SK-N-MC (cell line): ENCODE measurements around the gene WIF1.

Experiments
- DNase-seq: peaks from one replicate; pipeline ENCODE4 v3.0.0-alpha.2; 2011; ENCODE audit warnings: low read depth, low spot score
- H3K27ac ChIP-seq: fragments of 200-600 bp; sonication (generic); 2 replicates; pipeline ENCODE4 v1.5.1; 2016; ENCODE audit warnings: mixed run types
- H3K36me3 ChIP-seq: fragments of 200-600 bp; sonication (generic); 2 replicates; pipeline ENCODE4 v1.6.1; 2017; ENCODE audit warnings: antibody characterized with exemption, low read length, mixed read lengths; ENCODE audit not compliant: insufficient read depth
- H3K4me3 ChIP-seq: fragments of 200-600 bp; sonication (generic); 2 replicates; pipeline ENCODE4 v1.5.1; 2016
- H3K9ac ChIP-seq: fragments of 200-600 bp; sonication (generic); 2 replicates; pipeline ENCODE4 v1.8.0; 2017; ENCODE audit warnings: mixed run types, mixed read lengths; ENCODE audit not compliant: insufficient read length
- H3K9me3 ChIP-seq: fragments of 200-600 bp; sonication (generic); 2 replicates; pipeline ENCODE4 v1.6.1; 2017; ENCODE audit warnings: low read depth, mild to moderate bottlenecking, antibody characterized with exemption, low read length, moderate library complexity, mixed read lengths
- EZH2 ChIP-seq: fragments of 200-600 bp; sonication (generic); IDR thresholded peaks from one replicate; pipeline ENCODE4 v1.6.1; 2017; ENCODE audit warnings: antibody characterized with exemption
- FOXP2 ChIP-seq: optimal IDR thresholded peaks from 2 replicates; pipeline ENCODE3; 2011; ENCODE audit warnings: mild to moderate bottlenecking, moderate library complexity; ENCODE audit not compliant: insufficient read depth; ENCODE audit errors: extremely low read length, control extremely low read depth
- POLR2AphosphoS5 ChIP-seq: IDR thresholded peaks from 2 replicates; pipeline ENCODE4 v1.6.1; 2012; ENCODE audit warnings: mild to moderate bottlenecking, low read depth, low read length, borderline replicate concordance

Gene WIF1

DNA sequence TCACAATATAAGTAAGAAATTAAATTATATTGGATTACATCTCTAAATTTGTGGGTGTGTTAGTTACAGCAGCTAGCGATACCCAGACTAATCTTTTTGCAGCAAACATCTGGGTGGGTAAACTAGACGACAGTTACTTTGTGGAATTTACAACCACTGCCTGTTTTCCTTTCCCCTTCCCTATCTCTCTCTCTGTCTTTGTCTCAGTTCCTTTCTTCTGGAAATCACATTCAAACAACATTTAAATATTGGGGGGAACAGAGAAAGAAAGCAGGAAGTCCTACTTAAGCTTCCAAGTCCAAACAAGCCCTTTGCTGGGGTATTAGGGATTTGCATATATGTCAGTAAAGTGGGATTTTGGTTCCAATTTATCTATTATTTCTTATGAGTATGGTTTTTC is 97.6 kb downstream of the WIF1 start:
- H3K27ac ChIP-seq: no peak overlapping the region
- TF ChIP-seq EZH2 (no peak), FOXP2 (no peak)
- no peak overlapping the region for H3K4me3 ChIP-seq
- H3K9ac ChIP-seq: no peak overlapping the region
- H3K36me3 ChIP-seq: no peaks in the 10 kb centered on the region
- no peak for DNase-seq
- no peaks in the 10 kb centered on the region for H3K9me3 ChIP-seq

- Histone ChIP-seq H3K9ac (no peak overlapping the region), H3K36me3 (no peaks in the 10 kb centered on the region), H3K27ac (no peak overlapping the region), H3K4me3 (no peak overlapping the region), H3K9me3 (no peaks in the 10 kb centered on the region)
- no peak for DNase-seq
- TF ChIP-seq EZH2: no peak
- no peak for TF ChIP-seq FOXP2
- TF ChIP-seq POLR2AphosphoS5: no peak
Observed at GRCh38 chr12:65022960-65023359, 98.1 kb downstream of the WIF1 start.

DNA sequence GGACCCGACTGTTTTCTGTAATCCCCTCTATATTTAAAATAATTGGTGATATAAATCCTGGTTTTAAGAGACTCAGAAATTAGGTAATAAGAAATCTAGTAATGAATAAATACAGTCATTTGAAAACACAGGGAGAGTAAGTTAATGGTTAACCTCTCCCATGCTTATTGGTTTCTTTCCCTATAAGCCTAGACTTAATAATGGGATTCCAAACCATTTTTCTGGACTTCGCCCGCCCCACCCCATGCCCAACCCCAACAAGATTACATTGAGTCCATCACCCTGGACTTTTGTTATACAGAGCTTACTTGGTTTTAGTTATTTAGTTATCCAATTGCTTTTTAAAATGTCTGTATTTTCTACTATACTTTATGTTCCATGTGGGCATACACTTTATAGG is 98.7 kb downstream of the WIF1 start:
- H3K4me3 ChIP-seq: no peak overlapping the region
- no peaks in the 10 kb centered on the region for H3K9me3 ChIP-seq
- no peak for DNase-seq
- no peak overlapping the region for H3K9ac ChIP-seq
- H3K36me3 ChIP-seq: no peaks in the 10 kb centered on the region
- H3K27ac ChIP-seq: no peak overlapping the region
- TF ChIP-seq EZH2 (no peak), POLR2AphosphoS5 (no peak)

- no peaks in the 10 kb centered on the region for H3K36me3 ChIP-seq
- TF ChIP-seq EZH2 (no peak), FOXP2 (no peak), POLR2AphosphoS5 (no peak)
- DNase-seq: no peak
- no peak overlapping the region for H3K27ac ChIP-seq
- H3K4me3 ChIP-seq: no peak overlapping the region
- no peaks in the 10 kb centered on the region for H3K9me3 ChIP-seq
- H3K9ac ChIP-seq: no peak overlapping the region
Observed at GRCh38 chr12:65019696-65020234, 101.3 kb downstream of the WIF1 start.

GRCh38 chr12:65016881-65017650 is 104.0 kb downstream of the WIF1 start:
- no peak overlapping the region for H3K9ac ChIP-seq
- H3K4me3 ChIP-seq: no peak overlapping the region
- DNase-seq: no peak
- H3K36me3 ChIP-seq: no peaks in the 10 kb centered on the region
- TF ChIP-seq POLR2AphosphoS5: no peak
- no peak for TF ChIP-seq EZH2
- no peak for TF ChIP-seq FOXP2
- no peaks in the 10 kb centered on the region for H3K9me3 ChIP-seq
- H3K27ac ChIP-seq: no peak overlapping the region

DNA sequence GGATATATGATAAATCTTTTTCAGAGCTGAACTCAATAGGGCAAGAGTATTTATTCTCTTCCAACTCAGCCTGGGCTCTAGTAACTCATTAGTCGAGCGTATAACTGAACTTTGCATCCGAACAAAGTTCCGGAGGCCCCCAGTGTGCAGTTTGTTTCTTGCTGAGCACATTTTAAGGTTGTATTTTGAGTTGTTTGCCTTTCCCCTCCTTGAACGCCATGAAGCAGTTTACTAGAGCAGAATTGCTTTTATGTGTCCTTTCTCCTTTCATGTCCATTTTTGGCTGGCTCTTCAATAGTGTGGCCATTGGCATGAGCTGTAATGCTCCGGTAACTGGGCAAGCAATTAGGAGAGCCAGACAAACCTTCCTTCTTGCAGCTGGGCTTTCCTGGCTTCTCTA is 105.3 kb downstream of the WIF1 start:
- Histone ChIP-seq H3K9me3 (no peaks in the 10 kb centered on the region), H3K4me3 (no peak overlapping the region), H3K9ac (no peak overlapping the region), H3K36me3 (no peaks in the 10 kb centered on the region), H3K27ac (no peak overlapping the region)
- no peak for DNase-seq
- TF ChIP-seq POLR2AphosphoS5 (no peak), EZH2 (no peak), FOXP2 (no peak)

GRCh38 chr12:65014504-65015271 is 106.4 kb downstream of the WIF1 start:
- Histone ChIP-seq H3K27ac (no peak overlapping the region), H3K9me3 (no peaks in the 10 kb centered on the region), H3K4me3 (no peak overlapping the region), H3K36me3 (no peaks in the 10 kb centered on the region), H3K9ac (no peak overlapping the region)
- no peak for DNase-seq
- no peak for TF ChIP-seq FOXP2

DNA sequence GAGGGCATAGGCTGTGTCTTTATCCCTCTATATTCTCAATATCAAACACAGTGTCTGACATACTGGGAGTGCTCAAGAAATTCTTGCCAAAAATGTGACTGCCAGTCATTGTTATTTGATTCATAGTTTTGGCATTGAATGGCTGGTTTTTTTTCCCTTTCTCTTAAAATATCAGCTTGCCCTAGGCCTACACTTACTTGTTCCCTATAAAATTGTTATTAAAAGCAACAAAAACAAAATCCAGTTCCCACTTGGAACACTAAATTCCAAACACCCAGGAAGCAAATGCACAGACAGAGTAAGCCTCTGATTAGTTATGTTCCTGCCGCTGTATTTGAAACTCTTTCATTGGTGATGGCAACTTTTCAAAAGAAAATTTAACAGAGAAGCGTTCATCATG is 110.7 kb downstream of the WIF1 start:
- Histone ChIP-seq H3K4me3 (no peak overlapping the region), H3K9me3 (no peaks in the 10 kb centered on the region), H3K9ac (no peak overlapping the region), H3K36me3 (no peaks in the 10 kb centered on the region), H3K27ac (no peak overlapping the region)
- no peak for DNase-seq
- TF ChIP-seq FOXP2 (no peak), POLR2AphosphoS5 (no peak), EZH2 (no peak)

GRCh38 chr12:65005716-65006115 is 115.4 kb downstream of the WIF1 start:
- no peak for TF ChIP-seq EZH2
- TF ChIP-seq POLR2AphosphoS5: no peak
- no peak for TF ChIP-seq FOXP2
- no peaks in the 10 kb centered on the region for H3K9me3 ChIP-seq
- DNase-seq: no peak
- no peak overlapping the region for H3K4me3 ChIP-seq
- no peaks in the 10 kb centered on the region for H3K36me3 ChIP-seq
- H3K27ac ChIP-seq: no peak overlapping the region
- no peak overlapping the region for H3K9ac ChIP-seq
